SU-DHL-6 (cell line): ENCODE measurements around the gene AFF3.

Experiments
- EZH2phosphoT487 ChIP-seq: fragments of 200-600 bp; sonication (generic), shearing (Covaris generic); conservative IDR thresholded peaks from 2 replicates; pipeline ENCODE4 v1.6.1; 2018; ENCODE audit warnings: mild to moderate bottlenecking, antibody characterized with exemption, low read length, moderate library complexity, mixed read lengths
- TF ChIP-seq, protein P1 (sequence below): fragments of 200-600 bp; sonication (generic); IDR thresholded peaks from one replicate; pipeline ENCODE4 v1.5.1; 2017; ENCODE audit warnings: antibody characterized with exemption, mild to moderate bottlenecking, low read length, moderate library complexity; ENCODE audit not compliant: insufficient read depth, poor library complexity, severe bottlenecking

DNA sequence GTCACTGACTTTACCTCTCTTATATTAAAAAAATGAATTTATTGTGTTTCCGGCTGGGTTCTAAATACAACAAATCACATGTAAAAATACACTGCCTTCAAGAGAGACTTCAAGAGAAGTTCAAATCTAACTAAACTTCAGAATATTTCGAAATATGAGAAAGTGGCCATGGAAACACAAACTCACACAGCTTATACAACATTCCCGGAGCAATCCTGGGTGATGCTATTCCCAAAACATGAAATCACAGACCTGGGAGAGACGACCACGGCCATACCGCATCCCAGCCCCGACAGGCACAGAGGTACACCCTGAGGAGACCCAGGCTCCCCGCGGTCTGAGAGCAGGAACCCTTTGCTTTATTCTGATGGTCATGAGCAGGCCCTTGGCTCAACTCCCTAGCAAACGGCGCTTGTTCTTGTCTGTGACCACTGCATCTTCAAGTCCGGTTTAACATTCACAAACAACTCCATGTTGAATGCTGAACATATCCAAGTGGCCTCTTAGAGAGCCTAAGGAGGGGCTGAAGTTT is 467.2 kb downstream of the AFF3 start:
- TF ChIP-seq, protein P1, sequence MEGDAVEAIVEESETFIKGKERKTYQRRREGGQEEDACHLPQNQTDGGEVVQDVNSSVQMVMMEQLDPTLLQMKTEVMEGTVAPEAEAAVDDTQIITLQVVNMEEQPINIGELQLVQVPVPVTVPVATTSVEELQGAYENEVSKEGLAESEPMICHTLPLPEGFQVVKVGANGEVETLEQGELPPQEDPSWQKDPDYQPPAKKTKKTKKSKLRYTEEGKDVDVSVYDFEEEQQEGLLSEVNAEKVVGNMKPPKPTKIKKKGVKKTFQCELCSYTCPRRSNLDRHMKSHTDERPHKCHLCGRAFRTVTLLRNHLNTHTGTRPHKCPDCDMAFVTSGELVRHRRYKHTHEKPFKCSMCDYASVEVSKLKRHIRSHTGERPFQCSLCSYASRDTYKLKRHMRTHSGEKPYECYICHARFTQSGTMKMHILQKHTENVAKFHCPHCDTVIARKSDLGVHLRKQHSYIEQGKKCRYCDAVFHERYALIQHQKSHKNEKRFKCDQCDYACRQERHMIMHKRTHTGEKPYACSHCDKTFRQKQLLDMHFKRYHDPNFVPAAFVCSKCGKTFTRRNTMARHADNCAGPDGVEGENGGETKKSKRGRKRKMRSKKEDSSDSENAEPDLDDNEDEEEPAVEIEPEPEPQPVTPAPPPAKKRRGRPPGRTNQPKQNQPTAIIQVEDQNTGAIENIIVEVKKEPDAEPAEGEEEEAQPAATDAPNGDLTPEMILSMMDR = no peak
- TF ChIP-seq EZH2phosphoT487 = no peak
